ENCODE results near the gene AVPI1.
A peak's percentile ranks its signal among the peaks of the same experiment; 100 is the strongest.

The AVPI1 gene, protein sequence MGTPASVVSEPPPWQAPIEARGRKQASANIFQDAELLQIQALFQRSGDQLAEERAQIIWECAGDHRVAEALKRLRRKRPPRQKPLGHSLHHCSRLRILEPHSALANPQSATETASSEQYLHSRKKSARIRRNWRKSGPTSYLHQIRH

GRCh38 chr10:97686962-97687784 lies at the start of gene AVPI1:
Gene AVPI1, minus strand, starts transcription at chr10:97687241. Its CDS starts 7,336 bp downstream, at chr10:97679905.
- DNase-seq (ENCODE audit: low read depth in 1 of 2, low spot score in 1 of 2) = peak; percentile 90 to 94

DNA sequence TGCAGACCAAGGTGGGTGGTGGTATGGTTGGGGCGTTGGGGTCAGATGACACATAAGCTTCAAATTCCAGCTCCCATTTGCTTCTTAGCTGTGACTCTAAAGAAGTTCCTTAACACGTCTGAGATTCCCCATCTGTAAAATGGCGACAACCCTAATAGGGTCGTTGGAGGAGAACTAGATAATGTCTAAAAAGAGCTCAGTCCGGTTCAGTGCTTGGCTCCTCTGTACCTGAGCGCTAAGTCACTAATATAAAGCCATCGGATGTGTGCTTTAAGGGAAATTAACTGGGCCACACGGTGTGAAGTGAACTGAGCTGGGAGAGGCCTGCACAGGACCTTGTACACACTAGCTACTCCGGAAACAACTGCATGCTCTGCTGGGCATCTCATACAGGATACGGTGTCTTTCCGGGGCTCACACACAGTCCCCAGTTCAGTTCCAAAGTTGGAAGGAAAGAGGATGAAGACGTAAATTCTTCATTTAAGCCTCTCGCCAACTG lies 49.4 kb upstream of the AVPI1 start:
- no peak for DNase-seq (ENCODE audit: low read depth in 1 of 2, low spot score in 1 of 2)

- no peak for DNase-seq (ENCODE audit: low read depth in 1 of 2, low spot score in 1 of 2)
These were observed 47.0 kb upstream of the AVPI1 start for GRCh38 chr10:97734021-97734420.

GRCh38 chr10:97733256-97733655 lies 46.2 kb upstream of the AVPI1 start:
- no peak for DNase-seq (ENCODE audit: low read depth in 1 of 2, low spot score in 1 of 2)

- no peak for DNase-seq (ENCODE audit: low read depth in 1 of 2, low spot score in 1 of 2)
These were observed 45.0 kb upstream of the AVPI1 start for GRCh38 chr10:97732052-97732359.

DNA sequence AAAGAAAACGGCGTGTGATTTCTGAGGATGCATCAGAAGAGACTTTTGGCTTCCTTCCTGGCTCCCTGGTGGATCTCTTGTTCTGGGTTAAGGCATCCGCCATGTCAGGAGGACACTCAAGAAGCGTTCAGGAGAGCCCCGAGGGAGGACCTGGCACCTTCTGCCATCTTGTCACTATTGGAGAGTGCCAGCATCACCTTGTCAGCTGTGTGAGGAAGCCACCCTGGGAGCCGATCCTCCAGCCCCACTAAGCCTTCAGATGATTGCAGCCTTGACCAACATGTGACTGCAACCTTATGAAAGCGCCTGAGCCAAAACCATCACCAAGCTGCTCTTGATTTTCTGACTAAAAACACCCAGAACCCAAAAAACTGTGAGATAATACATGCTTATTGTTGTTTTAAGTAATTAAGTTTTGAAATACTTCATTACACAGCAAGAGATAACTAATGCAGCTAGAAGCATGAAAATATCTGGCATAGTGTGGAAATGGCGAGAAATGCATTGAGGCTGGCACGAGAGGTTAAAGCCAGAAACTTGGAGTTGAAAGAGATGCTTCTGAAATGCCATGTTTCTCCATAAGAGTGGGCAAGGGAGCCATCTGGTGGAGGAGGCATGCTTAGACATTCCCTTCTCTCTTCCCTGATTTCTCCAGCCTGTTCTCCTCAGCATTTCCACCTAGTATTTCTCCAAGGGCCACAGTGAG lies 44.5 kb upstream of the AVPI1 start:
- peak; percentile 10 to 13 for DNase-seq (ENCODE audit: low read depth in 1 of 2, low spot score in 1 of 2)

- no peak for DNase-seq (ENCODE audit: low read depth in 1 of 2, low spot score in 1 of 2)
These were observed 42.0 kb upstream of the AVPI1 start for GRCh38 chr10:97729014-97729413.

DNA sequence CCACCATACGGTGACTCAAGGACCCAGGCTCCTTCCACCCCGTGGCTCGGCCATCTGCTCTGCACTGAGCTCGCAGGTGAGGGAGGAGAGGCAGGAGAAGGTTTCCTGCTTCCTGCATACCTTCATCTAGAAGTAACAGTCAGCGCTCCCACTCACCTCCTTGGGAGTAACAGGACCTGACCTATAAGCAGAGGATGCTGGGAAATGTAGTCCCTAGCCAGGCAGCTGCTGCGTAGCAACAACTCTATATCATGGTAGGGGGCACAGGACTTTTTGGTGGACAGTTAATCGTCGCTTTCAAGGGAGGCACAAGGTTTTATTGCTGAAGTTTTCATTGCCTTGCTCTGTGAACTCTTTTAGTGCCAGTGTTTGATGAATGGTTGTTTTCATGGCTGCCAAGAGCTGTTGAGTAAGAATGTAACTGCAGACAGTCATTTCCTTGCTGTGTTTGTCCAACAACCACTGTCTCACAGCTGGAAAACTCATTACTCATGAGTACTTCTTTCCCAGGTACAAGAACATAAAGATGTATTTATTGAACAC lies 39.7 kb upstream of the AVPI1 start:
- no peak for DNase-seq (ENCODE audit: low read depth in 1 of 2, low spot score in 1 of 2)

- no peak for DNase-seq (ENCODE audit: low read depth in 1 of 2, low spot score in 1 of 2)
These were observed 37.4 kb upstream of the AVPI1 start for GRCh38 chr10:97724341-97724941.

GRCh38 chr10:97723001-97723400 lies 36.0 kb upstream of the AVPI1 start:
- DNase-seq (ENCODE audit: low read depth in 1 of 2, low spot score in 1 of 2) = no peak

- DNase-seq (ENCODE audit: low read depth in 1 of 2, low spot score in 1 of 2) = no peak
These were observed 35.1 kb upstream of the AVPI1 start for GRCh38 chr10:97721871-97722780.

DNA sequence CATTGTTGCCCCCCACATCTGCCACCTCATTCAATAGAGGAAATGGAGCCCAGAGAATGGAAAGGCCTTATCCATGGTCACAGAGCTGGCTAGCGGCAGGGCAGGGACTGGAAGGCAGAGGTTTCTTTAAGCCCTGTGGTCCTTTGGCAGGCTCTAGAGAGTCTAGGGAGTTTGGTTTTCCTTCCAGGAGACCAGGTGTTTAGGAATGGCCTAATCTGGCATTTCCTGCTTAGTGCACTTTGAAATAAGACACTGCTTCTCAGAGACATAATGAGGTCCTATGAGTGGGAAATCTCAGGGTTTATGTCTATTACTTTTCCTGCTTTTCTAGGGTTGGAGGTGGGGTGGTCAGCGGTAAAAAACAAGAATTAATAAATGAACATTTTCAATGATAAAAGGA lies 32.6 kb upstream of the AVPI1 start:
- DNase-seq (ENCODE audit: low read depth in 1 of 2, low spot score in 1 of 2) = no peak

GRCh38 chr10:97718659-97719142 lies 31.7 kb upstream of the AVPI1 start:
- DNase-seq (ENCODE audit: low read depth in 1 of 2, low spot score in 1 of 2) = no peak

GRCh38 chr10:97718178-97718577 lies 31.1 kb upstream of the AVPI1 start:
- no peak for DNase-seq (ENCODE audit: low read depth in 1 of 2, low spot score in 1 of 2)

GRCh38 chr10:97717627-97718026 lies 30.6 kb upstream of the AVPI1 start:
- DNase-seq (ENCODE audit: low read depth in 1 of 2, low spot score in 1 of 2) = no peak

DNA sequence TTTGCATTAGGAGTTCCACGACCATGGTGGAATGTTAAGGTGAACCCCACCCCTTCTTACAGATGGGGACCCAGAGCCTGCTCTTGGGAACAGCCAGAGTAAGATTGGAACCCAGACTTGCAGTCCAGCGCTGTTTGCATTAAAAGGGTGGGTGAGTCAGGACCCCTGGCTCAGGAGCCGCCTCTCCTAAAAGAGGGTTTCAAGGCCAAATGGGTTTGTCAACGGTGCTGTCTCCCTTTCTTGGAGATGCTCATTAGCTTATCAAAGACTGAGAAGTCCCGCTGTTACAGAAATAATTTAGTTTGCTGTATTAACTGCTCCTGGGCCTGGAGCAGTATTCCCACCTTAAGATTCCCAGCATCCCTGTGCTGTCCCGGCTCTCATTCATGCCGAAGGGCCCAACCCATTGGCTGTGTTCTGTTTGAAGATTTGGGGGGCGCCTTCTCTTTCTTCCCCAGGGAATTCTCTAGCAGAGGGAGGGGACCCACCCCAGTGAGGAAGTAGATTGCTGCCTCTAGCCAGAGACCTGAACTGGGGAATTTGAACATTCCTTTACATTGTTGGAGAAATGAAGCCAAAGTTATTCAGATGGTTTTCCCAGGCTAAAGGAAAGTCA lies 28.3 kb upstream of the AVPI1 start:
- DNase-seq (ENCODE audit: low read depth in 1 of 2, low spot score in 1 of 2) = no peak

- no peak for DNase-seq (ENCODE audit: low read depth in 1 of 2, low spot score in 1 of 2)
These were observed 27.6 kb upstream of the AVPI1 start for GRCh38 chr10:97714401-97715258.

- DNase-seq (ENCODE audit: low read depth in 1 of 2, low spot score in 1 of 2) = peak; percentile 14 to 35
These were observed 26.9 kb upstream of the AVPI1 start for GRCh38 chr10:97713826-97714400.

All from stimulated activated CD4-positive, alpha-beta T cell treated with anti-CD3 and anti-CD28 coated beads, Interleukin-15, amount 100 ng/mL, for 1 hour (primary cell).